ENCODE data around the gene TPO. TPM values are rescaled to one million over a fixed set of nuclear protein-coding genes. Genes with fewer than 3 reads are reported as not detected.

Gene TPO
- total RNA-seq, 4 donors from 2014 or later: 0.93 to 4.6 (median 1.3) TPM

DNA sequence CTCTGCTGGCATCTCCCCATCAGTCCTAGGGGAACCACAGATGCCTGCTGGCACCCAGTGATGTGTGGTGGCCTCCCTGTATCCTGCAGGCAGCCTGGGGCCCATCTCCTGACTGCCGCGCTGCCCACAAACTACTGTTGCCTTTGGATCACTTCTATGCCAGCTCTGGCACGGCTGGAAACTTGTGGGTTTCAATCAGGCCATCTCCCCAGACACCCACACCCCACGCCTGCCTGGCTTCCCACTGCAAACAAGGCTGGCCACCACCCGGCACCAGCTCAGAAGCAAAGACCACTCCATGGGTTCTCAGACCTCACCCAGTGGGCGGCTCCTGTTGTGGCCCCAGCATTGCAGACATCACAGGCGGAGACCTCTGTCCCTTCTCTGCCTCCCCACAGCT is 15.1 kb upstream of the TPO start:
- 64% methylated on average over 6 of the region's 7 CpGs for WGBS

DNA sequence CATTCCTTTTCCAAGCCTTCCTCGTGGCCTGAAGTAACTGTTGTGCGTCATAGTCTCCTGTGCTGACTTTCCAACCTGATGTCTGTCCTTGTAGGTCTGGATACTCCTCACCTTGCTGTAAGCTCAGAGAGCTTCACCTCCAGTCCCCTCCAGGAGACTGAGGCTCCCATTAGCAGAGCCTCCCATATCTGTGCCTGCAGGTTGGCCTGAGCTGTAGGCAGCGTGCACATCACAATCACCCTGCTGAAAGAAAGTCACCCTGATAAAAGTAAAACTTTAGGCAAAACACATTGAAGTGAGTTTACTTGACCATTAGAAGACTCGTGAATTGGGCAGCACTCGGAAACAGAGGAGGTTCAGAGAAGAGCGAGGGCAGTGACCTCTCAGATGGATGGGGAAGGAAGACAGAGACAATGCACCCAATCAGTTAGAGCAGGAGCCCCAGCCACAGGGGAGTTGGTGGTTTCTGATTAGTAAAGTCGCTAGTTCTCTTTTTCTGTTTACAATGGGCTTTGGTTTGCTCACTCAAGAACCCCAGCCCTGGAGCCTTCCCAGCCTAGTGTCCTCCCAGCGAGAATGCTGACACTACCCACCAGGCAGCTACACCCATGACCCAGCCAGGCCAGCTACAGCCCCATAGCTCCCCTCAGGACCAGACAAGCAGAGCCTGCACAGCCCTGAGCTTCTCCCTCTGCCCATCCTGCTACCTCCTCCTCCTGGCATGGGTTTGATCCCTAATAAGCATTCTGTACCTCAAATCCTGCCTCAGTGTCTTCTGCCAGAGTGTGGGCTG is 12.1 kb upstream of the TPO start:
- H3K4me1 ChIP-seq: peaks cover 3% of the 10 kb centered on the region
- no peaks in the 10 kb centered on the region for H3K9me3 ChIP-seq
- no peak overlapping the region for H3K27ac ChIP-seq
- TF ChIP-seq POLR2AphosphoS5 (IDR thresholded peaks at IDR 0.05): no peak
- TF ChIP-seq EP300 (IDR thresholded peaks at IDR 0.05): no peak
- TF ChIP-seq POLR2A (IDR thresholded peaks at IDR 0.05): no peak
- TF ChIP-seq, protein P1, sequence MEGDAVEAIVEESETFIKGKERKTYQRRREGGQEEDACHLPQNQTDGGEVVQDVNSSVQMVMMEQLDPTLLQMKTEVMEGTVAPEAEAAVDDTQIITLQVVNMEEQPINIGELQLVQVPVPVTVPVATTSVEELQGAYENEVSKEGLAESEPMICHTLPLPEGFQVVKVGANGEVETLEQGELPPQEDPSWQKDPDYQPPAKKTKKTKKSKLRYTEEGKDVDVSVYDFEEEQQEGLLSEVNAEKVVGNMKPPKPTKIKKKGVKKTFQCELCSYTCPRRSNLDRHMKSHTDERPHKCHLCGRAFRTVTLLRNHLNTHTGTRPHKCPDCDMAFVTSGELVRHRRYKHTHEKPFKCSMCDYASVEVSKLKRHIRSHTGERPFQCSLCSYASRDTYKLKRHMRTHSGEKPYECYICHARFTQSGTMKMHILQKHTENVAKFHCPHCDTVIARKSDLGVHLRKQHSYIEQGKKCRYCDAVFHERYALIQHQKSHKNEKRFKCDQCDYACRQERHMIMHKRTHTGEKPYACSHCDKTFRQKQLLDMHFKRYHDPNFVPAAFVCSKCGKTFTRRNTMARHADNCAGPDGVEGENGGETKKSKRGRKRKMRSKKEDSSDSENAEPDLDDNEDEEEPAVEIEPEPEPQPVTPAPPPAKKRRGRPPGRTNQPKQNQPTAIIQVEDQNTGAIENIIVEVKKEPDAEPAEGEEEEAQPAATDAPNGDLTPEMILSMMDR (IDR thresholded peaks at IDR 0.05): no peak
- no peaks in the 10 kb centered on the region for H3K27me3 ChIP-seq
- no peaks in the 10 kb centered on the region for H3K36me3 ChIP-seq
- no peak for DNase-seq (ENCODE audit: low spot score in 2 of 2)
- no peak overlapping the region for H3K4me3 ChIP-seq
- WGBS: 77% methylated on average over 8 of the region's 8 CpGs

More for the DNA sequence above, 15.1 kb upstream of the TPO start:
- Histone ChIP-seq H3K4me1 (peaks cover 3% of the 10 kb centered on the region), H3K9me3 (no peaks in the 10 kb centered on the region), H3K4me3 (no peak overlapping the region), H3K36me3 (no peaks in the 10 kb centered on the region), H3K27me3 (peaks cover 6% of the 10 kb centered on the region), H3K27ac (no peak overlapping the region)
- no peak for TF ChIP-seq POLR2A (IDR thresholded peaks at IDR 0.05)
- DNase-seq (ENCODE audit: low spot score in 2 of 2): no peak

DNA sequence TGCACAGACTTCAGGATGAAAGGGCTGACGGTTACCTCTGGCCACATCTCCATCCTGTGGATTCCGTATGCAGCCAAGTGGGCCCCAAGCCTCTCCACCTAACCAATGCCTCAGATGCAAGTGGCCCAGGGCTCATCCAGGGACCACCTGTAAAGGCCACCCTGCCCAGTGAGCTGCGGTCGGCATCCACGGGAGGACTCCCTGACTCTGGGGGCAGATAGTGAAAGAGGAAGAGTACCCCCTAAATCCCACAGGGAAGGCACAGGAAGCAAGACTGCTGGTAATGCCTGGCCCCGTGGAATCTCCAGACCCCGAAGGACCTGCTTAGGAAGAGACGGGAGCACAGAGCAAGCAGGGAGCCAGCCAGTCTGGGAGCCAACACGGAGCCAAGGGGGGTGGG is 11.2 kb upstream of the TPO start:
- TF ChIP-seq, protein P1 (IDR thresholded peaks at IDR 0.05): no peak
- no peak for TF ChIP-seq POLR2A (IDR thresholded peaks at IDR 0.05)
- TF ChIP-seq POLR2AphosphoS5 (IDR thresholded peaks at IDR 0.05): no peak
- TF ChIP-seq EP300 (IDR thresholded peaks at IDR 0.05): no peak
- WGBS: 89% methylated on average over 4 of the region's 9 CpGs
- H3K4me3 ChIP-seq: no peak overlapping the region
- H3K27ac ChIP-seq: no peak overlapping the region
- peaks cover 3% of the 10 kb centered on the region for H3K4me1 ChIP-seq
- DNase-seq (ENCODE audit: low spot score in 2 of 2): no peak
- H3K27me3 ChIP-seq: no peaks in the 10 kb centered on the region
- H3K9me3 ChIP-seq: no peaks in the 10 kb centered on the region
- H3K36me3 ChIP-seq: no peaks in the 10 kb centered on the region

DNA sequence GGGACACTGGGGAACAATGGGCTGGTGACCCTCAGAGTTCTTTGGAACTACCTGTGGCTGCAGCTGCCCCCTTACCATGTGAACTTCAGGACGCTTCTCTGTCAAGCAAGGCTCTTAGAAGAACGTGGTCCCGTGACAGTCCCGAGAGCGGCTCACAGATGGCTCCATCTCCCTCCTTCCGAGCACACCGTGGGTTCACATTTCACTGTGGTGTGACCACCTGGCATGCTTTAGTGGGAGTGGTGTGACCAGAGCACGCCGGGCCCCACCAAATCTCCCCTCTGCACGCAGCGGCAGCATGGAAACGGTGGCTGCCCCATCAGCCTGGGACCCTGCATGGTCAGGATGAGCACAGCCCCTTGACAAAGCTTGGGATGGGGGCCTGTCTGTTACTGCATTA is 9.7 kb upstream of the TPO start:
- H3K36me3 ChIP-seq: no peaks in the 10 kb centered on the region
- no peak overlapping the region for H3K27ac ChIP-seq
- 94% methylated on average over 7 of the region's 12 CpGs for WGBS
- H3K4me3 ChIP-seq: no peak overlapping the region
- H3K9me3 ChIP-seq: no peaks in the 10 kb centered on the region
- no peaks in the 10 kb centered on the region for H3K4me1 ChIP-seq
- DNase-seq (ENCODE audit: low spot score in 2 of 2): no peak
- no peaks in the 10 kb centered on the region for H3K27me3 ChIP-seq
- TF ChIP-seq POLR2AphosphoS5 (IDR thresholded peaks at IDR 0.05) (no peak), POLR2A (IDR thresholded peaks at IDR 0.05) (no peak), EP300 (IDR thresholded peaks at IDR 0.05) (no peak)
- TF ChIP-seq, protein P1 (IDR thresholded peaks at IDR 0.05): no peak

DNA sequence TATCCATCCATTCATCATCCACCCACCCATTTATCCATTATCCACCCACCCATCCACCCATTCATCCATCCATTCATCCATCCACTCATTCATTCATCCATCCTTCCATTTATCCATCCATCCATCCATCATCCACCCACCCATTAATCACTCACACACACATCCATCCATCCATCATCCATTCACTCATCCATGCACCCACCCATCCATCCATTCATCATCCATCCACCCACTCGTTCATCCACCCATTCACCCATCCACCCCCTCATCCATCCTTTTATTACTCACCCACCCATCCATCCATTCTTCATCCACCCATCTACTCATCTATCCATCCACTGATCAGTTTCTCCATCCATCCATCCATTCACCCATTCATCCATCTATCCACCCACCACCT is 8.1 kb upstream of the TPO start:
- Histone ChIP-seq H3K27me3 (no peaks in the 10 kb centered on the region), H3K36me3 (no peaks in the 10 kb centered on the region), H3K9me3 (no peaks in the 10 kb centered on the region), H3K4me3 (no peak overlapping the region), H3K4me1 (no peaks in the 10 kb centered on the region), H3K27ac (no peak overlapping the region)
- no peak for TF ChIP-seq POLR2A (IDR thresholded peaks at IDR 0.05)
- TF ChIP-seq, protein P1 (IDR thresholded peaks at IDR 0.05): no peak
- no peak for TF ChIP-seq POLR2AphosphoS5 (IDR thresholded peaks at IDR 0.05)
- TF ChIP-seq EP300 (IDR thresholded peaks at IDR 0.05): no peak
- WGBS: 83% methylated on average over 1 of the region's 1 CpG
- no peak for DNase-seq (ENCODE audit: low spot score in 2 of 2)

Measured in suprapubic skin (tissue), 4 donors.